GM12872 (cell line): ENCODE measurements around the gene LCN10.

Experiments
- TF ChIP-seq, protein P1 (sequence below): IDR thresholded peaks from 3 replicates; pipeline ENCODE4 v1.5.1; 2011; ENCODE audit warnings: low read depth, mild to moderate bottlenecking, low read length, moderate library complexity; ENCODE audit not compliant: insufficient read depth

LCN10 gene

DNA sequence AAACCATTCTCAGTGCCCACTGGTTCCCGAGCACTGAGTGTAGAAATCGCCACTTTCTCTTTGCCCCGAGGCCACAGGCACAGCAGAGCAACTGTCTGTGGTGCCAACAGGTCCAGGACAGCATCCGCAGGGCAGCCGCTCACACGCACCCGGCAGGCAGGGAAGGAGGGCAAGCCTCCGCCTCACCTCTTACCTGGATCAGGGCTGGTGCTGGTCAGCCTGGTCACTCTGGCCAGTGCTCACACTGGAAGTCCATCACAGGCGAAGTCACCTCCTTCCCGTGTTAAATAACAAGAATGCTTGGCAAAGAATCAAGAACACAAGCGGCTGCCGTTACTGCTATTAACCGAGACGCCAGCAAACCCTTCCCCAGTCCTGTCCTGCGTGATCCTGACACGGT is 16.6 kb downstream of the LCN10 start:
- TF ChIP-seq, protein P1, sequence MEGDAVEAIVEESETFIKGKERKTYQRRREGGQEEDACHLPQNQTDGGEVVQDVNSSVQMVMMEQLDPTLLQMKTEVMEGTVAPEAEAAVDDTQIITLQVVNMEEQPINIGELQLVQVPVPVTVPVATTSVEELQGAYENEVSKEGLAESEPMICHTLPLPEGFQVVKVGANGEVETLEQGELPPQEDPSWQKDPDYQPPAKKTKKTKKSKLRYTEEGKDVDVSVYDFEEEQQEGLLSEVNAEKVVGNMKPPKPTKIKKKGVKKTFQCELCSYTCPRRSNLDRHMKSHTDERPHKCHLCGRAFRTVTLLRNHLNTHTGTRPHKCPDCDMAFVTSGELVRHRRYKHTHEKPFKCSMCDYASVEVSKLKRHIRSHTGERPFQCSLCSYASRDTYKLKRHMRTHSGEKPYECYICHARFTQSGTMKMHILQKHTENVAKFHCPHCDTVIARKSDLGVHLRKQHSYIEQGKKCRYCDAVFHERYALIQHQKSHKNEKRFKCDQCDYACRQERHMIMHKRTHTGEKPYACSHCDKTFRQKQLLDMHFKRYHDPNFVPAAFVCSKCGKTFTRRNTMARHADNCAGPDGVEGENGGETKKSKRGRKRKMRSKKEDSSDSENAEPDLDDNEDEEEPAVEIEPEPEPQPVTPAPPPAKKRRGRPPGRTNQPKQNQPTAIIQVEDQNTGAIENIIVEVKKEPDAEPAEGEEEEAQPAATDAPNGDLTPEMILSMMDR = no peak

DNA sequence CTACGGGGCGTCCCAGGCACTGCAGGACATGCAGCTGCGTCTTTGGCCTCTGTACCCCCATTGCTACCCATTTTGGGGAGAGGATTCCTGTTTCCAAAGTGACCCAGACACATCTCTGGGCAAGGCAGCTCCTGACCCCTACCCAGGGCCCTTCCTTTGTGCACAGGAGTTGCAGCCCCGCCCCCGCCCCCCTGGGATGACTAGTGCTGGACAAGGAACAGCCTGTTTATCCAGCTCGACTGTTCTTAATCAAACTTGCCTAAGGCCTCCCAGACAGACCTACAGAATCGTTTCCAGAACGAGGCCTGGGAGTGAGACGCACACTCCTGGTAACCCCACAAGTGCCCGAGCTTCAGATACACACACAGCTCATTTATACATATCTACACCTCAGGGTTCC is 17.1 kb downstream of the LCN10 start:
- TF ChIP-seq, protein P1 = no peak

DNA sequence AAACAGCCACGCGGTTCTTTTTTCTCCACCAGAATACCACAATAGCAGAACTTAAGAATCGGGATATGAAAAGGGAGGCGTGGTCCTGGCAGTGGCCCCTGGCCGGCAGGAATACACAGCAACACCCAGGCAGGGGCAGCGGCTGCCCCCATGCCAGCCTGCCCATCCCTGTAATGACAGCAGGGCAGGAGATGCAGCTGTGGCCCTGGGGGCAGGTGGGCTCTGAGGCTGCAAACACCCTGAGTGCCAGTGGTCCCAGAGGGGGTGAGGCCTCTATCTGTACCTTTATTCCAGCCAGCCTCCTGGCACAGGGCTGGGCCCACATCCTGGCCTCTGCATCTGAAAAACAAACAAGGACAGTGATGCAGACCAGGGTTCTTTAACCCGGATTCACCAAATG is 18.0 kb downstream of the LCN10 start:
- TF ChIP-seq, protein P1 = no peak

DNA sequence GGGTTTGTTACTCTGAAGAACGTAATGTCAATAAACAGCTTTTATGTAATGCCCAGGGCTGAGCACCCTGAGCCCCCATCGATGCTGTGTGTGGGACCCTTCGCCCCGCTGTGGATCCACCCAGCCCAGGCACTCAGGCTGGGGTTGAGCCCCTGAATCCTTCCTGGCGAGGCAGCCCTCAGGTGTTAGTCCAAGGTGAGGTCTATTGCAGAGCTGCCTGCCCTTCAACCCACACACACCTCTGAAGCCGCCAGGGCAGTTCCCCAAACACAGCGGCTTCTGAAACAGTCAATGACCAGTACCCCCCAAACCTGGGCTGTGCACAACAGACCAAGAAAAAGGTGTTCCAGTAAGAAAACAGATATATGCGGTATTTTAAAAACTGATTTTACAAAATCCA is 18.8 kb downstream of the LCN10 start:
- TF ChIP-seq, protein P1 = no peak

DNA sequence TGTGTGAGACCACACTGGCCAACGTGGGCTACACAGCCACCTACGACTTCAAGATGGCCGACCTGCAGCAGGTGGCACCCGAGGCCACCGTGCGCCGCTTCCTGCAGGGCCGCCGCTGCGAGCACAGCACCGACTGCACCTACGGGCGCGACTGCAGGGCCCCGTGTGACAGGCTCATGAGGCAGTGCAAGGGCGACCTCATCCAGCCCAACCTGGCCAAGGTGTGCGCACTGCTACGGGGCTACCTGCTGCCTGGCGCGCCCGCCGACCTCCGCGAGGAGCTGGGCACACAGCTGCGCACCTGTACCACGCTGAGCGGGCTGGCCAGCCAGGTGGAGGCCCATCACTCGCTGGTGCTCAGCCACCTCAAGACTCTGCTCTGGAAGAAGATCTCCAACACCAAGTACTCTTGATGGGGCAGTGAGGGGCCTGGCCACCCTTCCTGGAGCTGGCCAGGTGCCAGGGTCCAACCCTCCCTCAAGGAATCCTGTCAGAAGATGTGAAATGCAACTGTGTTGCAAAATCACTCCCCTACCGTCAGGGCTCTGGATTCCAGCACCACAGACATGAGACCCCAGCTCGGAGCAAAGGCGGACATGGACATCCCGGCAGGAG is 19.3 kb downstream of the LCN10 start:
- TF ChIP-seq, protein P1 = no peak

DNA sequence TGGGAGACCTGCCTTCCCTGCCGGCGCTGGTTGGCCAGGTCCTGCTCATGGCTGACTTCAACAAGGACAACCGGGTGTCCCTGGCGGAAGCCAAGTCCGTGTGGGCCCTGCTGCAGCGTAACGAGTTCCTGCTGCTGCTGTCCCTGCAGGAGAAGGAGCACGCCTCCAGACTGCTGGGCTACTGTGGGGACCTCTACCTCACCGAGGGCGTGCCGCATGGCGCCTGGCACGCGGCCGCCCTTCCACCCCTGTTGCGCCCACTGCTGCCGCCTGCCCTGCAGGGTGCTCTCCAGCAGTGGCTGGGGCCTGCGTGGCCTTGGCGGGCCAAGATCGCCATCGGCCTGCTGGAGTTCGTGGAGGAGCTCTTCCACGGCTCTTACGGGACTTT is 19.8 kb downstream of the LCN10 start:
- TF ChIP-seq, protein P1 = no peak

DNA sequence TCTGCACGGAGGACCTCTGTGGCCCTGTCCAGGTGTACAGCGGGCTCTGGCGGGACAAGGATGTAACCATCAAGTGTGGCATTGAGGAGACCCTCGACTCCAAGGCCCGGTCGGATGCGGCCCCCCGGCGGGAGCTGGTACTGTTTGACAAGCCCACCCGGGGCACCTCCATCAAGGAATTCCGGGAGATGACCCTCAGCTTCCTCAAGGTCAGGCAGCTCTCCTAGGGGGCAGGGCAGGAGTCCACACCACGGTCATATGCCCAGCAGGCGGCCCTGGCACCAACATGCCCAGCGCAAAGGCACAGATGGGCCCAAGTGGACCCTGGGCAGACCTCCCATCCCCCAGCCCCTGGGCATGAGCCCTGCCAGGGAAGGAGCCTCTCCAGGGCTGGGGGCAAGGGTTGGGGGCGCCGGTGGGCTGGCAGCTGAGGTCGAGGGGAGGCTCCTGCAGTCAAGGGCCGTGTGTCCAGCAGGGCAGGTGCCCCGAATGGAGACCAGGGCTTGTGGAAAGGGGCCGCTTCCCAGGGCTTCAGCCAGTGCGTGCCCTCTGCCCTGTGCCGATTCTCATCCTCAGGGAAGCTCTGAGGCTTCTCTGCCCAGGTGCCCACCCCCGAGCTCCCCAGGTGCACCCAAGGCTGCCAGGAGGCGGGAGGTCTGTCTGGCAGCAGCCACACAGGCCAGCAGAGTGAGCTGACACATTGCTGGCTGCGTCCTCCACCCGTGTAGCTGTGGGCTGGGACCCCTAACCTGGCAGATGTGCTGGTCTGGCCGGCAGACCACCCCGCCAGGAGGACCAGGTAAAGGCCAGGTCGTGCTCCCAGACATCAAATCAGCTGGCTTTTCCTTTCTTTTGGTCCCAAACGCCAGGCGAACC is 20.4 kb downstream of the LCN10 start:
- TF ChIP-seq, protein P1 = no peak
